Measurements from ENCODE around the gene UBE2G1.

UBE2G1 gene

DNA sequence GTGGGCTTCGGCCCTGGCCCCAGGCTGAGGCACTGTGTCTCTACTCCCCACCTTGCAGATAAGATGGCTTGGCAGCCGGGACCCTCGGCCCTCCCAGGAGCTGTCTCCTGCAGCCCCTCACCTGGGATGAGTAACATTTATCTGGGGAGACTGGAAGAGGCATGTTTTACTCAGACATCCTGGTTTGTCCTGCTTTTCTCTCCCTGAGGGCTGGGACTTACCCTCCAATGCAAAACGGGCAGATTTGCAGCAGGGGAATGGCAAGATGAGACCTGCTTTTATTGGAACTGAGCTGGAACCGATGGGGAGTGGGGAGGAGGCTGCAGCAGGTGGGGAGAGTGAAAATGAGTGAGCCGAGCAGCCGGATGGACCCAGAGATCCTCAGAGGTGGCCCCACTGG lies 27.3 kb upstream of the UBE2G1 start:
- no peak overlapping the region for H3K4me3 ChIP-seq (ENCODE audit: insufficient read depth, low read length, poor library complexity, severe bottlenecking)
- no peaks in the 10 kb centered on the region for H3K27me3 ChIP-seq (ENCODE audit: low read length)
- TF ChIP-seq, protein P1, sequence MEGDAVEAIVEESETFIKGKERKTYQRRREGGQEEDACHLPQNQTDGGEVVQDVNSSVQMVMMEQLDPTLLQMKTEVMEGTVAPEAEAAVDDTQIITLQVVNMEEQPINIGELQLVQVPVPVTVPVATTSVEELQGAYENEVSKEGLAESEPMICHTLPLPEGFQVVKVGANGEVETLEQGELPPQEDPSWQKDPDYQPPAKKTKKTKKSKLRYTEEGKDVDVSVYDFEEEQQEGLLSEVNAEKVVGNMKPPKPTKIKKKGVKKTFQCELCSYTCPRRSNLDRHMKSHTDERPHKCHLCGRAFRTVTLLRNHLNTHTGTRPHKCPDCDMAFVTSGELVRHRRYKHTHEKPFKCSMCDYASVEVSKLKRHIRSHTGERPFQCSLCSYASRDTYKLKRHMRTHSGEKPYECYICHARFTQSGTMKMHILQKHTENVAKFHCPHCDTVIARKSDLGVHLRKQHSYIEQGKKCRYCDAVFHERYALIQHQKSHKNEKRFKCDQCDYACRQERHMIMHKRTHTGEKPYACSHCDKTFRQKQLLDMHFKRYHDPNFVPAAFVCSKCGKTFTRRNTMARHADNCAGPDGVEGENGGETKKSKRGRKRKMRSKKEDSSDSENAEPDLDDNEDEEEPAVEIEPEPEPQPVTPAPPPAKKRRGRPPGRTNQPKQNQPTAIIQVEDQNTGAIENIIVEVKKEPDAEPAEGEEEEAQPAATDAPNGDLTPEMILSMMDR (IDR thresholded peaks at IDR 0.05; ENCODE audit: insufficient read depth, low read length, poor library complexity, severe bottlenecking): no peak
- TF ChIP-seq EZH2phosphoT487 (conservative IDR thresholded peaks at IDR 0.05; ENCODE audit: low read length): no peak
- H3K9ac ChIP-seq (ENCODE audit: low read length): peak overlapping the region; percentile 21; the same call in 1 of the 2 replicates
- no peak overlapping the region for H2AFZ ChIP-seq (ENCODE audit: low read depth, low read length, severe bottlenecking)
- no peaks in the 10 kb centered on the region for H3K36me3 ChIP-seq (ENCODE audit: low read length)
- H3F3A ChIP-seq (ENCODE audit: insufficient read depth): peaks cover 33% of the 10 kb centered on the region
- peak overlapping the region; percentile 34 for H3K4me2 ChIP-seq (ENCODE audit: low read depth, low read length, poor library complexity, severe bottlenecking)
- H4K20me1 ChIP-seq (ENCODE audit: low read depth, low read length): no peaks in the 10 kb centered on the region
- no peaks in the 10 kb centered on the region for H3K9me3 ChIP-seq (ENCODE audit: insufficient read depth, low read length)
- H3K79me2 ChIP-seq (ENCODE audit: insufficient read depth, low read length): no peaks in the 10 kb centered on the region
- no peaks in the 10 kb centered on the region for H3K9me2 ChIP-seq (replicated peaks; ENCODE audit: insufficient read depth, low read length)
- H3K27ac ChIP-seq (ENCODE audit: low read depth, low read length): peak overlapping the region; percentile 46

DNA sequence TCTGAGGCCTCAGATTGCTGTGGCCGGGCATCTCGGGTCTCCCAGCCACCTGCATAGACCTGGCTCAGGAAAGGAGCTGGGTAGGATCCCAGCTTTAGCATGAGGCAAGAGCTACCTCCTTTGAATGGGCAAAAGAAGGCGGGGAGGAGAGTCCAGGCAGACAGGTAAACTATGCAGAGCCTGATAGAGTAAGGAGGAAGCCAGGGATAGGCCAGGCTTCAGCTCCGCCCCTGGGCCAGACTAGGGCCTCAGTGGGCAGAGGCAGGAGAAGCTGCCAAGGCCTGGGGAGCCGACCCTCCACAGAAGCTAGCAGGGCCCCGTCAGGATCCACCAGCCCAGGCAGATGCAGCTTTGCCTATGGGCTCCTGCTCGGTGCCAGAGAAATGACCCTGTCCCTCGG lies 22.6 kb upstream of the UBE2G1 start:
- Histone ChIP-seq H3K9me3 (ENCODE audit: insufficient read depth, low read length) (no peaks in the 10 kb centered on the region), H3K27ac (ENCODE audit: low read depth, low read length) (no peak overlapping the region), H3K79me2 (ENCODE audit: insufficient read depth, low read length) (no peaks in the 10 kb centered on the region), H3K4me2 (ENCODE audit: low read depth, low read length, poor library complexity, severe bottlenecking) (no peak overlapping the region), H4K20me1 (ENCODE audit: low read depth, low read length) (no peaks in the 10 kb centered on the region), H3K9ac (ENCODE audit: low read length) (no peak overlapping the region), H3K4me3 (ENCODE audit: insufficient read depth, low read length, poor library complexity, severe bottlenecking) (no peak overlapping the region), H3K9me2 (replicated peaks; ENCODE audit: insufficient read depth, low read length) (no peaks in the 10 kb centered on the region), H3K36me3 (ENCODE audit: low read length) (no peaks in the 10 kb centered on the region), H3K27me3 (ENCODE audit: low read length) (no peaks in the 10 kb centered on the region), H3F3A (ENCODE audit: insufficient read depth) (no peaks in the 10 kb centered on the region), H2AFZ (ENCODE audit: low read depth, low read length, severe bottlenecking) (no peak overlapping the region)
- TF ChIP-seq EZH2phosphoT487 (conservative IDR thresholded peaks at IDR 0.05; ENCODE audit: low read length): no peak
- TF ChIP-seq, protein P1 (IDR thresholded peaks at IDR 0.05; ENCODE audit: insufficient read depth, low read length, poor library complexity, severe bottlenecking): no peak

DNA sequence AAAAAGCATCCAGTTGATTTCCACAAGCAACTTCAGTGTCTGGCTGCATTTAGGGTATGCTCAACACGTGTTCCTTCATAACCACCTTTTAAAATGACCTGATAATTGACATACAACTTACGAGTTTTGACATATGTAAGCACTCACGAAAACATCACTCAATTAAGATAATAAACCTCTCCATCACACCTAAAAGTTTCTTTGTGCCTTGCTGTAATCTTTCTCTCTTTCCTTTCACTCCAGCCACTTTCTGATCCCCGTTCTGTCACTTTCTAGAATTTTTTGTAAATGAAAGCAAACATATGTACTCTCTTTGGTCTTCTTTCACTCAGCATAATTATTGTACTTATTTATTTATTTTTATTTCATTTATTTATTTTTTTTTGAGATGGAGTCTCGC lies 20.7 kb upstream of the UBE2G1 start:
- no peak overlapping the region for H3K27ac ChIP-seq (ENCODE audit: low read depth, low read length)
- H3K36me3 ChIP-seq (ENCODE audit: low read length): no peaks in the 10 kb centered on the region
- no peak overlapping the region for H3K9ac ChIP-seq (ENCODE audit: low read length)
- TF ChIP-seq, protein P1 (IDR thresholded peaks at IDR 0.05; ENCODE audit: insufficient read depth, low read length, poor library complexity, severe bottlenecking): no peak
- no peak for TF ChIP-seq EZH2phosphoT487 (conservative IDR thresholded peaks at IDR 0.05; ENCODE audit: low read length)
- no peak overlapping the region for H2AFZ ChIP-seq (ENCODE audit: low read depth, low read length, severe bottlenecking)
- no peak overlapping the region for H3K4me3 ChIP-seq (ENCODE audit: insufficient read depth, low read length, poor library complexity, severe bottlenecking)
- H3K4me2 ChIP-seq (ENCODE audit: low read depth, low read length, poor library complexity, severe bottlenecking): no peak overlapping the region
- H3K9me2 ChIP-seq (replicated peaks; ENCODE audit: insufficient read depth, low read length): no peaks in the 10 kb centered on the region
- no peaks in the 10 kb centered on the region for H3K27me3 ChIP-seq (ENCODE audit: low read length)
- no peaks in the 10 kb centered on the region for H4K20me1 ChIP-seq (ENCODE audit: low read depth, low read length)
- no peaks in the 10 kb centered on the region for H3K79me2 ChIP-seq (ENCODE audit: insufficient read depth, low read length)
- no peaks in the 10 kb centered on the region for H3K9me3 ChIP-seq (ENCODE audit: insufficient read depth, low read length)
- no peaks in the 10 kb centered on the region for H3F3A ChIP-seq (ENCODE audit: insufficient read depth)

Measured in SU-DHL-6 (cell line).